GM12878 (cell line): ENCODE data around the gene SCLY. TPM values are rescaled to one million over a fixed set of nuclear protein-coding genes. Genes with fewer than 3 reads are reported as not detected.

Experiments
- ATAC-seq: fragments of 200-7000 bp; cut with Tn5 transposase; 3 replicates; pipeline ENCODE4 v1.9.1; 2020; ENCODE audit warnings: mild to moderate bottlenecking, moderate library complexity
- BruUV-seq: library from RNA; stranded (reverse); fragments of 400-500 nt; replicated peaks from 2 replicates; lab custom pipeline; 2021; lab: Mats Ljungman, UMichigan
- CTCF ChIA-PET: fragments of 300-600 bp; sonication (Branson Sonifier 250); formaldehyde crosslinking; extraction: SDS; loops from one replicate; lab custom pipeline; 2021; ENCODE audit warnings: inconsistent platforms; lab: Yijun Ruan, JAX
- POLR2A ChIA-PET: fragments of 350-600 bp; formaldehyde crosslinking; extraction: SDS; loops from one replicate; lab custom pipeline; 2021; ENCODE audit warnings: inconsistent platforms; lab: Charles Lee
- RAD21 ChIA-PET: fragments of 300-600 bp; sonication (Branson Sonifier 250); formaldehyde crosslinking; loops from one replicate; lab custom pipeline; 2023; ENCODE audit warnings: antibody characterized with exemption; ENCODE audit not compliant: unreplicated experiment; lab: Charles Lee
- SMC1A ChIA-PET: fragments of 300-600 bp; sonication (Branson Sonifier 250); formaldehyde crosslinking; loops from one replicate; lab custom pipeline; 2023; ENCODE audit not compliant: unreplicated experiment, uncharacterized antibody; lab: Charles Lee
- DNase-seq: peaks from one replicate; pipeline ENCODE4 v3.0.0-alpha.2; 2011; ENCODE audit warnings: low read depth, low spot score
- FAIRE-seq: peaks from 3 replicates; lab custom pipeline; 2011; peaks lifted over from hg19 to GRCh38; lab: Jason Lieb, UNC
- H2AFZ ChIP-seq: 2 replicates; pipeline ENCODE4 v1.6.0; 2011; ENCODE audit warnings: low read depth, low read length, control low read depth; ENCODE audit not compliant: control insufficient read depth
- H3K27ac ChIP-seq: 2 replicates; pipeline ENCODE4 v1.5.1; 2011; ENCODE audit warnings: control low read depth; ENCODE audit not compliant: control insufficient read depth, insufficient read depth
- H3K27me3 ChIP-seq, 2 experiments: replicated peaks in 1 of 2; 2 replicates each; pipeline versions ENCODE4 v1.6.0 to v1.6.1; 2011; ENCODE audit warnings: low read length in 1 of 2; ENCODE audit not compliant: control insufficient read depth in 2 of 2, insufficient read depth in 2 of 2
- H3K36me3 ChIP-seq, 2 experiments: 2 replicates each; pipeline ENCODE4 v1.5.1; 2011; ENCODE audit warnings: low read length in 1 of 2; ENCODE audit not compliant: control insufficient read depth in 2 of 2, insufficient read depth in 2 of 2
- H3K4me1 ChIP-seq: 2 replicates; pipeline ENCODE4 v1.6.1; 2011; ENCODE audit warnings: mild to moderate bottlenecking, low read length, moderate library complexity, mixed read lengths; ENCODE audit not compliant: control insufficient read depth, insufficient read depth
- H3K4me2 ChIP-seq: 2 replicates; pipeline ENCODE4 v1.6.0; 2011; ENCODE audit warnings: control low read depth; ENCODE audit not compliant: control insufficient read depth, insufficient read depth
- H3K4me3 ChIP-seq: fragments of 200-600 bp; sonication (generic); 2 replicates; pipeline ENCODE4 v1.5.1; 2016
- H3K79me2 ChIP-seq: 2 replicates; pipeline ENCODE4 v1.6.0; 2011; ENCODE audit warnings: low read length; ENCODE audit not compliant: control insufficient read depth, insufficient read depth
- H3K9ac ChIP-seq: 2 replicates; pipeline ENCODE4 v1.8.0; 2011; ENCODE audit warnings: low read length, control low read depth, mixed read lengths; ENCODE audit not compliant: control insufficient read depth, insufficient read depth
- H3K9me3 ChIP-seq: replicated peaks from 3 replicates; pipeline ENCODE4 v1.5.1; 2011; ENCODE audit warnings: mild to moderate bottlenecking, low read length; ENCODE audit not compliant: control insufficient read depth, insufficient read depth
- H4K20me1 ChIP-seq: 2 replicates; pipeline ENCODE4 v1.6.0; 2011; ENCODE audit not compliant: control insufficient read depth, insufficient read depth
- ETV6 ChIP-seq, 2 experiments: fragments of 450-650 bp in 1 of 2; IDR thresholded peaks in 1 of 2; conservative IDR thresholded peaks in 1 of 2; 2 replicates each; pipeline ENCODE4 v1.6.1; 2014; ENCODE audit warnings: antibody characterized with exemption in 1 of 2, borderline replicate concordance in 1 of 2, low read depth in 1 of 2, mild to moderate bottlenecking in 1 of 2, moderate library complexity in 1 of 2
- FOXM1 ChIP-seq: IDR thresholded peaks from 2 replicates; pipeline ENCODE4 v1.6.1; 2012; ENCODE audit warnings: low read depth, mild to moderate bottlenecking, inconsistent platforms, low read length, moderate library complexity
- NFYA ChIP-seq: IDR thresholded peaks from 2 replicates; pipeline ENCODE4 v1.6.1; 2011; ENCODE audit warnings: low read depth, mild to moderate bottlenecking, low read length, improper control_type of control experiment, borderline replicate concordance
- NRF1 ChIP-seq: conservative IDR thresholded peaks from 2 replicates; pipeline ENCODE4 v1.6.1; 2011; ENCODE audit warnings: mild to moderate bottlenecking, low read depth, low read length, improper control_type of control experiment
- RAD51 ChIP-seq: fragments of 450-650 bp; IDR thresholded peaks from 2 replicates; pipeline ENCODE4 v1.6.1; 2016; ENCODE audit warnings: moderate library complexity, mild to moderate bottlenecking, inconsistent platforms
- TARDBP ChIP-seq: IDR thresholded peaks from 2 replicates; pipeline ENCODE4 v1.6.1; 2016; ENCODE audit warnings: borderline replicate concordance
- ZNF622 ChIP-seq: fragments of 450-650 bp; IDR thresholded peaks from 2 replicates; pipeline ENCODE4 v1.6.1; 2017; ENCODE audit warnings: mild to moderate bottlenecking, inconsistent platforms
- WGBS: methylation state at CpG from one replicate; pipeline ENCODE4 v1.1.6; 2016; ENCODE audit warnings: low lambda C conversion rate; ENCODE audit not compliant: insufficient replicate concordance, insufficient coverage; ENCODE audit errors: missing lambda C conversion rate; 5-methylcytosine and 5-hydroxymethylcytosine counted together
- in situ Hi-C: fragments of 300-500 bp; cut with MboI; formaldehyde crosslinking; loops from 9 replicates; pipeline ENCODE4 v1.14.3; 2018; ENCODE audit warnings: mixed read lengths
- intact Hi-C: fragments of 100-400 bp; cut with micrococcal nuclease; formaldehyde crosslinking; loops from one replicate; pipeline ENCODE4 v1.14.2; 2022; ENCODE audit not compliant: unreplicated experiment
- polyA plus RNA-seq, 11 experiments: library from polyadenylated mRNA; depleted of rRNA in 4 of 11; unstranded in 6 of 11; stranded (reverse) in 5 of 11; fragments of >200 nt; fragmentation: Nextera tagmentation in 4 of 11; fragmentation: Illumina TruSeq in 1 of 11; extraction: Ambion mirVana in 4 of 11; extraction: Trizol in 1 of 11; gene quantifications; 1 replicate in 1 of 11; 2 replicates in 10 of 11; pipeline versions ENCODE4 v1.2.1 to v1.2.3, GENCODE V29; 2011 to 2016; ENCODE audit warnings: inconsistent platforms in 2 of 11, missing spikeins in 2 of 11, low read depth in 1 of 11
- total RNA-seq, 4 experiments: library from RNA; depleted of rRNA in 3 of 4; stranded (reverse); fragments of >200 nt in 3 of 4; fragmentation: Illumina TruSeq in 1 of 4; extraction: Trizol in 1 of 4; gene quantifications; 2 replicates each; pipeline versions ENCODE4 v1.2.1 to v1.2.3, GENCODE V29; 2013 to 2021
- TF ChIP-seq, protein P1 (sequence below): fragments of 450-650 bp; formaldehyde crosslinking; IDR thresholded peaks from 2 replicates; pipeline ENCODE4 v1.5.0; 2022; ENCODE audit warnings: mild to moderate bottlenecking, missing genetic modification characterization
- TF ChIP-seq, protein P2 (sequence below): fragments of 450-650 bp; IDR thresholded peaks from 2 replicates; pipeline ENCODE4 v1.6.1; 2017; ENCODE audit warnings: antibody characterized with exemption, mild to moderate bottlenecking, moderate library complexity
- TF ChIP-seq, protein P3 (sequence below): IDR thresholded peaks from 2 replicates; pipeline ENCODE4 v1.6.1; 2012; ENCODE audit warnings: mild to moderate bottlenecking, low read depth, low read length

The SCLY gene
- total and polyA plus RNA-seq, 10 of the 15 experiments (the other 5 are each of a cell fraction or from before 2014, with no cell fraction given): 3.3 to 49.1 (median 32.3) TPM

DNA sequence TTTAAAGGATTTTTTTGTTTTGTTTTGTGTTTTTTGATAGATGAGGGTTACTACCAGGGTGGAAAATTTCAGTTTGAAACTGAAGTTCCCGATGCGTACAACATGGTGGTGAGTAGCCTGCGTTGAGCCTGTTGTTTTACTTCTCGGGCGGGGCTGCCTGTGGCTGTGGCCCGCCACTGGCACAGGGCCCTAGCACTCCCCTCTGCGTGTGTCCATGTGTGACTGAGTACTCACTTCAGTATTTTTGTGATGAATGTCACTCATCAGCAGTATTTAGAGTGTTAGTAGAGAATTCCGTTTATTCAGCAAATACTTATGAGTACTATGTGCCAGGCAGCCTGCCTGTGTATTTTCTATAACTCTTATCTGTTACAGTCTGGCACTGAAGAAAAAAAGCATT is 44.3 kb upstream of the SCLY start:
- SMC1A ChIA-PET: no interaction called here
- Histone ChIP-seq H3K79me2 (no peaks in the 10 kb centered on the region), H3K27me3 (no peaks in the 10 kb centered on the region), H3K9ac (no peak overlapping the region), H3K4me1 (no peaks in the 10 kb centered on the region), H3K9me3 (no peaks in the 10 kb centered on the region), H3K4me3 (no peak overlapping the region), H3K36me3 (peaks cover 0 to 3% of the 10 kb centered on the region in 2 experiments; a peak in 3 of 4 replicates), H3K4me2 (no peak overlapping the region), H2AFZ (no peak overlapping the region), H4K20me1 (no peaks in the 10 kb centered on the region), H3K27ac (no peak overlapping the region)
- POLR2A ChIA-PET: no interaction called here
- intact Hi-C loops (no loop called here), in situ Hi-C loops (no loop called here)
- DNase-seq (no peak), FAIRE-seq (no peak), ATAC-seq (no peak)
- RAD21 ChIA-PET: no interaction called here
- no TSS peak for BruUV-seq
- CTCF ChIA-PET: no interaction called here
- 23% methylated on average over 8 of the region's 8 CpGs for WGBS
- TF ChIP-seq FOXM1 (no peak), TARDBP (no peak), ETV6 (conservative IDR thresholded peaks at IDR 0.05 in 1 of 2, IDR thresholded peaks at IDR 0.05 in 1 of 2; ENCODE audit: borderline replicate concordance in 1 of 2, low read depth in 1 of 2) (no peak), NRF1 (no peak), NFYA (no peak), RAD51 (no peak), ZNF622 (no peak)
- TF ChIP-seq, protein P1, sequence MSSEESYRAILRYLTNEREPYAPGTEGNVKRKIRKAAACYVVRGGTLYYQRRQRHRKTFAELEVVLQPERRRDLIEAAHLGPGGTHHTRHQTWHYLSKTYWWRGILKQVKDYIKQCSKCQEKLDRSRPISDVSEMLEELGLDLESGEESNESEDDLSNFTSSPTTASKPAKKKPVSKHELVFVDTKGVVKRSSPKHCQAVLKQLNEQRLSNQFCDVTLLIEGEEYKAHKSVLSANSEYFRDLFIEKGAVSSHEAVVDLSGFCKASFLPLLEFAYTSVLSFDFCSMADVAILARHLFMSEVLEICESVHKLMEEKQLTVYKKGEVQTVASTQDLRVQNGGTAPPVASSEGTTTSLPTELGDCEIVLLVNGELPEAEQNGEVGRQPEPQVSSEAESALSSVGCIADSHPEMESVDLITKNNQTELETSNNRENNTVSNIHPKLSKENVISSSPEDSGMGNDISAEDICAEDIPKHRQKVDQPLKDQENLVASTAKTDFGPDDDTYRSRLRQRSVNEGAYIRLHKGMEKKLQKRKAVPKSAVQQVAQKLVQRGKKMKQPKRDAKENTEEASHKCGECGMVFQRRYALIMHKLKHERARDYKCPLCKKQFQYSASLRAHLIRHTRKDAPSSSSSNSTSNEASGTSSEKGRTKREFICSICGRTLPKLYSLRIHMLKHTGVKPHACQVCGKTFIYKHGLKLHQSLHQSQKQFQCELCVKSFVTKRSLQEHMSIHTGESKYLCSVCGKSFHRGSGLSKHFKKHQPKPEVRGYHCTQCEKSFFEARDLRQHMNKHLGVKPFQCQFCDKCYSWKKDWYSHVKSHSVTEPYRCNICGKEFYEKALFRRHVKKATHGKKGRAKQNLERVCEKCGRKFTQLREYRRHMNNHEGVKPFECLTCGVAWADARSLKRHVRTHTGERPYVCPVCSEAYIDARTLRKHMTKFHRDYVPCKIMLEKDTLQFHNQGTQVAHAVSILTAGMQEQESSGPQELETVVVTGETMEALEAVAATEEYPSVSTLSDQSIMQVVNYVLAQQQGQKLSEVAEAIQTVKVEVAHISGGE (CRISPR knock-in tag): no peak
- TF ChIP-seq, protein P2, sequence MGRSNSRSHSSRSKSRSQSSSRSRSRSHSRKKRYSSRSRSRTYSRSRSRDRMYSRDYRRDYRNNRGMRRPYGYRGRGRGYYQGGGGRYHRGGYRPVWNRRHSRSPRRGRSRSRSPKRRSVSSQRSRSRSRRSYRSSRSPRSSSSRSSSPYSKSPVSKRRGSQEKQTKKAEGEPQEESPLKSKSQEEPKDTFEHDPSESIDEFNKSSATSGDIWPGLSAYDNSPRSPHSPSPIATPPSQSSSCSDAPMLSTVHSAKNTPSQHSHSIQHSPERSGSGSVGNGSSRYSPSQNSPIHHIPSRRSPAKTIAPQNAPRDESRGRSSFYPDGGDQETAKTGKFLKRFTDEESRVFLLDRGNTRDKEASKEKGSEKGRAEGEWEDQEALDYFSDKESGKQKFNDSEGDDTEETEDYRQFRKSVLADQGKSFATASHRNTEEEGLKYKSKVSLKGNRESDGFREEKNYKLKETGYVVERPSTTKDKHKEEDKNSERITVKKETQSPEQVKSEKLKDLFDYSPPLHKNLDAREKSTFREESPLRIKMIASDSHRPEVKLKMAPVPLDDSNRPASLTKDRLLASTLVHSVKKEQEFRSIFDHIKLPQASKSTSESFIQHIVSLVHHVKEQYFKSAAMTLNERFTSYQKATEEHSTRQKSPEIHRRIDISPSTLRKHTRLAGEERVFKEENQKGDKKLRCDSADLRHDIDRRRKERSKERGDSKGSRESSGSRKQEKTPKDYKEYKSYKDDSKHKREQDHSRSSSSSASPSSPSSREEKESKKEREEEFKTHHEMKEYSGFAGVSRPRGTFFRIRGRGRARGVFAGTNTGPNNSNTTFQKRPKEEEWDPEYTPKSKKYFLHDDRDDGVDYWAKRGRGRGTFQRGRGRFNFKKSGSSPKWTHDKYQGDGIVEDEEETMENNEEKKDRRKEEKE: no peak
- TF ChIP-seq, protein P3, sequence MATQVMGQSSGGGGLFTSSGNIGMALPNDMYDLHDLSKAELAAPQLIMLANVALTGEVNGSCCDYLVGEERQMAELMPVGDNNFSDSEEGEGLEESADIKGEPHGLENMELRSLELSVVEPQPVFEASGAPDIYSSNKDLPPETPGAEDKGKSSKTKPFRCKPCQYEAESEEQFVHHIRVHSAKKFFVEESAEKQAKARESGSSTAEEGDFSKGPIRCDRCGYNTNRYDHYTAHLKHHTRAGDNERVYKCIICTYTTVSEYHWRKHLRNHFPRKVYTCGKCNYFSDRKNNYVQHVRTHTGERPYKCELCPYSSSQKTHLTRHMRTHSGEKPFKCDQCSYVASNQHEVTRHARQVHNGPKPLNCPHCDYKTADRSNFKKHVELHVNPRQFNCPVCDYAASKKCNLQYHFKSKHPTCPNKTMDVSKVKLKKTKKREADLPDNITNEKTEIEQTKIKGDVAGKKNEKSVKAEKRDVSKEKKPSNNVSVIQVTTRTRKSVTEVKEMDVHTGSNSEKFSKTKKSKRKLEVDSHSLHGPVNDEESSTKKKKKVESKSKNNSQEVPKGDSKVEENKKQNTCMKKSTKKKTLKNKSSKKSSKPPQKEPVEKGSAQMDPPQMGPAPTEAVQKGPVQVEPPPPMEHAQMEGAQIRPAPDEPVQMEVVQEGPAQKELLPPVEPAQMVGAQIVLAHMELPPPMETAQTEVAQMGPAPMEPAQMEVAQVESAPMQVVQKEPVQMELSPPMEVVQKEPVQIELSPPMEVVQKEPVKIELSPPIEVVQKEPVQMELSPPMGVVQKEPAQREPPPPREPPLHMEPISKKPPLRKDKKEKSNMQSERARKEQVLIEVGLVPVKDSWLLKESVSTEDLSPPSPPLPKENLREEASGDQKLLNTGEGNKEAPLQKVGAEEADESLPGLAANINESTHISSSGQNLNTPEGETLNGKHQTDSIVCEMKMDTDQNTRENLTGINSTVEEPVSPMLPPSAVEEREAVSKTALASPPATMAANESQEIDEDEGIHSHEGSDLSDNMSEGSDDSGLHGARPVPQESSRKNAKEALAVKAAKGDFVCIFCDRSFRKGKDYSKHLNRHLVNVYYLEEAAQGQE: no peak
